Epidermal melanocyte (primary cell): Measurements from ENCODE around the gene THAP5.

Source experiments
- DNase-seq: peaks from one replicate; pipeline ENCODE4 v3.0.0; 2011; ENCODE audit warnings: low spot score; ENCODE audit not compliant: insufficient read length

THAP5 gene

GRCh38 chr7:108569381-108570145, at the start of gene THAP5, which contains the start of gene DNAJB9:
Gene THAP5, minus strand, starts transcription at chr7:108569706. Its CDS starts 137 bp downstream, at chr7:108569569.
Gene DNAJB9, plus strand, starts transcription at chr7:108569874. Its CDS starts 1,853 bp downstream, at chr7:108571727.
- DNase-seq = peak; percentile 97

- no peak for DNase-seq
These were observed 48.5 kb upstream of the THAP5 start for GRCh38 chr7:108618056-108618455.

- DNase-seq = no peak
These were observed 45.4 kb upstream of the THAP5 start for GRCh38 chr7:108614896-108615295.

- DNase-seq = no peak
These were observed 44.5 kb upstream of the THAP5 start for GRCh38 chr7:108613949-108614381.

GRCh38 chr7:108613147-108613948, 43.8 kb upstream of the THAP5 start:
- no peak for DNase-seq

GRCh38 chr7:108611268-108611667, 41.8 kb upstream of the THAP5 start:
- no peak for DNase-seq

- DNase-seq = no peak
These were observed 40.1 kb upstream of the THAP5 start for GRCh38 chr7:108609643-108610042.

- no peak for DNase-seq
These were observed 36.2 kb upstream of the THAP5 start for GRCh38 chr7:108605559-108606201.

GRCh38 chr7:108604307-108605077, 35.0 kb upstream of the THAP5 start:
- no peak for DNase-seq

- DNase-seq = no peak
These were observed 34.3 kb upstream of the THAP5 start for GRCh38 chr7:108603656-108604306.

GRCh38 chr7:108600399-108600798, 30.9 kb upstream of the THAP5 start:
- DNase-seq = no peak

- DNase-seq = no peak
These were observed 29.5 kb upstream of the THAP5 start for GRCh38 chr7:108598914-108599580.

- DNase-seq = no peak
These were observed 28.6 kb upstream of the THAP5 start for GRCh38 chr7:108598153-108598552.

GRCh38 chr7:108596560-108596959, 27.1 kb upstream of the THAP5 start:
- no peak for DNase-seq

- no peak for DNase-seq
These were observed 23.2 kb upstream of the THAP5 start for GRCh38 chr7:108592646-108593201.

GRCh38 chr7:108590606-108591005, 21.1 kb upstream of the THAP5 start:
- DNase-seq = no peak

- DNase-seq = peak; percentile 43
These were observed 20.4 kb upstream of the THAP5 start for GRCh38 chr7:108589874-108590273.

- no peak for DNase-seq
These were observed 19.7 kb upstream of the THAP5 start for GRCh38 chr7:108589199-108589598.

GRCh38 chr7:108586274-108586710, 16.8 kb upstream of the THAP5 start:
- no peak for DNase-seq

- no peak for DNase-seq
These were observed 16.3 kb upstream of the THAP5 start for GRCh38 chr7:108585843-108586242.
